CD4-positive, alpha-beta T cell treated with Interleukin-6 for 4 hours (primary cell): Measurements from ENCODE around the gene GMPR2.

ENCODE experiments used
- DNase-seq: peaks from one replicate; pipeline ENCODE4 v3.0.0-alpha.2; 2020; ENCODE audit warnings: mixed read lengths

GMPR2 gene

DNA sequence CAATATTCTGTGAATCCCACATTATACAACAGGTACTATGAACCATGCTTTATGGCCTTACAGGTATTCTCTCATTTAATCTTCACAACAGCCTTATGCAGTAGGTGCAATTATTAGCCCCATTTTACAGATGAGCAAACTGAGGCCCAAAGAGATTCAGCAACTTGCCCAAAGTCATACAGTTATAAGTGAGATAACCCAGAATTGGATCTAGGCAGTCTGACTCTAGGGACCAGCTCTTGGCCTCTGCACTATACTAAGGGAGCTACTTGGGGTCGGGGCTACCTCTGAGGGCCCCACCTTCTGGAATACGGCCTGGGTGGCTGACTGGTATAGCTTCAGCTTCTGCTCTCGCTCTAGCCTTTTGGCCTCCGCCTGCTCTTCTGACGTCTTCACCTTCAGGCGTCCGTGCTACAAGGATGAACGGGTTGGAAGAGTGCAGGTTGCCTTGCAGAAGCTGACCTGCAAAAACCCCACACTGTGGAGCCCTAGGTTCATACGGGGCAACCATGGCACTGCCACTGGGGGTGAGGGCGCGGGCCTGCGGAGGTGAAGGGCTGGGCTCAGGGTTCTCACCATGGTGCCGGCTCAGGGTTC lies 37.9 kb downstream of the GMPR2 start:
- DNase-seq, result no peak

DNA sequence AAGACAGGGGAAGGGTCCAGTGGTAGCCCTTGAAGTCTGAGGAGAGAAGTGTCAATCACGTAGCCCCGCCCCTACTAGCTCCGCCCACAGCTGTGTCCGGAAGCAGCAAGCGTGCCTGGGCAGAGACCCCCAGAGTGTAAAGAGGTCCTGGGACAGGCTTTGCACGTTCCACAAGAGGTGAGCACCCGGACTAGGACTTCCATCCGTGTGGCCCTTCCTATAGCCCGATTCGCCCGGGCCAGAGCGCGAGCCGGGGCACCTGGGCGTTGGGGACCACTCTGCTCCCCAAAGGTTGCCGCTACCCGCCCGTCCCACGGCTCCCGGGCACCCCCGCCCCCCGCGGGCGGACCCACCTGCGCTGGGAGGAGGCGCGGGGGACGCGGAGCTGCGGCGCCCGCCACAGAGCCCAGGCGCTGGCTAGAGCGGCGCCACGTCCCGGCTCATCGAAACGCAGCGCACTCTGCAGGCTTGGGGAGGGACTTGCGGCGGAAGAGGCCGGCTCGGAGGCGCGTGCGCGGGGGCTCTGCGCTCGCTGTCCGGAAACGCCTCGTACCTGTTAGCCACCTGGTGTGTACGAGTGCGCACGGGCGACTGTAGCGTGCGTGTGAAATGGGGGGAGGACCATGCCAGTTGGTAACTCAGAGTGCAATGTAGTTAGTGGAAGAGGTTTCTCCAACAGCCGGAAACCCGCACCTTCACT lies 38.6 kb downstream of the GMPR2 start, which contains the start of gene RABGGTA:
TSS of gene RABGGTA (minus strand) at position 464 of the 700 bp plus-strand sequence. CDS start 482 bp downstream, outside the sequence.
- DNase-seq, result peak; percentile 94

DNA sequence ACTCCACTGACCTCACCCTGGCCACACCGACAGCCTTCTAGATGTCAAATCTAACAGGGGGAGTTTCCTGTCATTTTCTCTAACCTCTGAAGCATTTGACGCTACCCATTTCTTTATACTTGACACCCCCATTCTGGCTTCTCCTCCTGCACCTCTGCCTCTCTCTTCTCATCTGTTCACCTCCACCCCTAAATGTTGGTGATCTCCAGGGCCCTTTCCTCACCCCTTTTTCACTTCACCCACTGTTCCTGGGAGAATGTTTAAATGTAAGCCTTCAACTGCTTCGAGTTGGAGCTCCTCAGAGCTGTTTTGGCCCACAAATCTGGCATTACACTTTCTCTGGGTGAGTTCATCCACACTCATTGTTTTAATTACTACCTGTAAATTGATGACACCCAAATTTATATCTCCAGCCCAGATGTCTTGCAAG lies 39.1 kb downstream of the GMPR2 start:
- DNase-seq, result no peak

DNA sequence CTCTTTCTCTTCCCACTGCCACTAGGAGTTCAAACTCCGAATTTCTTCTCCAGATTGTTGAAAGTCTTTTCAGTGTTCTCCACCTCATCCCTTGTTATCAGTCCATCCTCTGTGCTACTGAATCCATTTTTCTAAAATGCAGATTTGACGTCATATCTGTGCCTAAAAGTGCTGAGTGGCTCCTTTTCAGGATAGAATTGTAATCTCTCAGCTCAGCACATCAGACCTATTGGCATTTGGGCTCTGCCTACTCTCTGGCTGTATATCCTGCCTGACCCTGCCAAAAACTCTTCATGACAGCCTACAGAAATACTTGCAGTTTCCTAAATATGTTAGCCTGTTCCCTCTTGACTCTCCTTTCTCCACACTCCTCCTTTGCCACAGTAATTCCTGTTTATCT lies 39.7 kb downstream of the GMPR2 start:
- DNase-seq, result no peak

DNA sequence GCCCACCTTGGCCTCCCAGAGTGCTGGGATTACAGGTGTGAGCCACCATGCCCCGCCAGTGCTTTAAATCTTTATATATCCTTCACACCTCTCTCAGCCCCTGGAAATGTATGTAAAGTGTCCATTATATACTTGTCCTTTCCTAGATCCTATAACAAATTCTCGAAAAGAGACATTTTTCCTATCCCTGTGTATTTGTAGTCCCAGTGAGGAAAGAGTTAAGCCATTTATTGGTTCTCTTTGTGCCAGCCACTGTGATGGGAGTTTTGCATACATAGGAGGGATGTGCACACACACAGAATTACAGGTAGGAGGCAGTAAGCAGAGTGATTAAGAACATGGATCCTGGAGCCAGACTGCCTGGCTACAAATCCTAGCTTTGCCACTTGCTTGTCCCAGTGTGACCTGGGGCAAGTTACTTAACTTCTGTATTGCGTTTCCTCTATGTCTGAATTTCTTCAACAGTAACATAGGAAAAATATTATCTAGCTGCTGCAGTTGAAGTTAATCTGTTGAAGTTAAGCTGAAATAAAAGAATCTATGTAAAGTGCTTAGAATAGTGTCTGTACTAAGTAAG lies 40.8 kb downstream of the GMPR2 start:
- DNase-seq, result no peak

DNA sequence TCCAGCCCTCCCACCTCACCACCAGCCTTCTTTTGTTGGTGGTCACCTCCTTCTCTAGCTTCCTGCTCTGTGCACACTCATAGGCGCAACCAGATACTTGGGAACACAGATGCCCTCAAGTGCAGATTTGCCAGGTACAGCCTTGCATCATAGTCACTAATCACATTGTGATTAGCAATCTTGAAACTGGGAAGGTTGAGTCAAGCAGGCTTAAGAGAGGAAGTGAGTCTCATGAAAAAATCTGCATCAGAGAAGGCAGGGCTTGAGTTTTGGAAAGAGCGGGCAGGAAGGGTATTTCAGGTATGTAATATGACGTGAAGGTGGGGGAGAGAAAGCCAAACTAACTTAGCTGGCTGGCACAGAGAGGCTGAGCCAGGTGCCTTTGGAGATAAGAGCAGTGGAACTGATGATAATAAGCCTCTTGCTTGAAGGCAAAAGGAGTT lies 41.4 kb downstream of the GMPR2 start:
- peak; percentile 51 for DNase-seq

DNA sequence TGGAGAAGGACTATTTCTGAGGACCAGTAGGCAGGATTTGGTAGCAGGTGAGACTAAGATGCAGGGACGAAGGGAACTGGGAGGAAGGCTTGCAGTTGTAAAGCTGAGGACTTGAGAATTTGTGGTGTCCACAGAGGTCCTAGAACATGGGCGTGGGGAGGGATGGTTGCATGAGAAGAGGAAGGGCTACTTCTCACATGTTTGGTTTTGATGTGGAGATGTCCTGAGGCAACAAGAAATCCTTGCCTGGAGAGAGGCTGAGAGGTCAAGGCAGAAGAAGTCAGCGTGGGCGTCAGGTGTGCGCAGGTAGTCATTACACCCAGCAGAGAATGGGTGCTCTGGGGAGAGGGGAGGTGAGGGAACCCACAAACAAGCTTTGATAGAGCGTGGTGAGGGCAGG lies 44.3 kb downstream of the GMPR2 start:
- no peak for DNase-seq

DNA sequence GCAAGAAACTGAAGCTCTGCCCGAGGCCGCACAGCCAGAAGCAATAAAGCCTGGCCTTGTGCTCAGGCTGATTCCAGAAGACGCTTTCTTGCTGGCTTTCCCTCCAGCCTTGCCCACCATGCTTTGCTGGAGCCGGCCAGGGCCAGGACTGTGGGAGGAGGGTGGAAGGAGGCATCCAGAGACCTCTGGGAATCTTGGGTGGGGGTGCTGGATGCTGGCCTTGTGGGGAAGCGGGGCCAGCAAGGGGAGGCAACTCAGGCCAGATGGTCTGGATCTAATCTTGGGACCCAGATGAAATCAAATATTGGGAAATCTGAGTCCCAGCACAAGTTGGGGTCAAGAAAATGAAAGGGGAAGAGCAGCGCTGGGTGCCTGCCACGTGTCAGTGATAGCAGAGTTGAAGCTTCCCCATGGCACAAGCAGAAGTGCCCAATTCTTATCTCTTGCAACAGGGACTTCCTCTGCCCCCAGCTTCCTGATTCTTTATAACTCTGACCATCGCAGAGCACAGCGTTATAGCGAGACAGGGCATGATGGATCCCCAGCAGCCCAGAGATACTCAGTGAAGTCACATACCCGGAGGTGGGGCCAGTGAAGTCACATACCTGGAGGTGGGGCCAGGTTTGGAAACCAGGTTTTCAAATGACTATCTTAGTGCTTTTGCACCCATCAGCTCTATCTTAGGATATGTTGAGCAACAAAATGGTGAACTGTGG lies 45.0 kb downstream of the GMPR2 start:
- DNase-seq, result no peak

DNA sequence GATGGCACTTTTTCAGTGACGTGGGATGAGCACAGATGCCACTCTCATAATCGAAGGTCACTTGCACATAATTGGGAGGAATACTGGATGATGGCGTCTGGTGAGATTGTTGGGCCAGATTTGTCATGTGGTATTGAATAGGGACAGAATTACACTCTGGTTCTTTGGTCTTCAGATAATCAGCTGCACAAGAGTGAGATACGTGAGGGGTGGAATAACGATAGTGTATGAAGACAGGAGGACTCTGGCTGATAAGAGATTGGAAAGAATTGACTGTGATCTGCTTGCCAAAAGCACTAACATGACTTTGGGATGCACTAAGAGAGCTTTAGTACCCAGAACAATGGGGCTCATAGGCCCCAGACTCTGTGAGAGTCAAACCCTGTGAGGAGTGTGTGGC lies 45.7 kb downstream of the GMPR2 start:
- DNase-seq, result no peak

DNA sequence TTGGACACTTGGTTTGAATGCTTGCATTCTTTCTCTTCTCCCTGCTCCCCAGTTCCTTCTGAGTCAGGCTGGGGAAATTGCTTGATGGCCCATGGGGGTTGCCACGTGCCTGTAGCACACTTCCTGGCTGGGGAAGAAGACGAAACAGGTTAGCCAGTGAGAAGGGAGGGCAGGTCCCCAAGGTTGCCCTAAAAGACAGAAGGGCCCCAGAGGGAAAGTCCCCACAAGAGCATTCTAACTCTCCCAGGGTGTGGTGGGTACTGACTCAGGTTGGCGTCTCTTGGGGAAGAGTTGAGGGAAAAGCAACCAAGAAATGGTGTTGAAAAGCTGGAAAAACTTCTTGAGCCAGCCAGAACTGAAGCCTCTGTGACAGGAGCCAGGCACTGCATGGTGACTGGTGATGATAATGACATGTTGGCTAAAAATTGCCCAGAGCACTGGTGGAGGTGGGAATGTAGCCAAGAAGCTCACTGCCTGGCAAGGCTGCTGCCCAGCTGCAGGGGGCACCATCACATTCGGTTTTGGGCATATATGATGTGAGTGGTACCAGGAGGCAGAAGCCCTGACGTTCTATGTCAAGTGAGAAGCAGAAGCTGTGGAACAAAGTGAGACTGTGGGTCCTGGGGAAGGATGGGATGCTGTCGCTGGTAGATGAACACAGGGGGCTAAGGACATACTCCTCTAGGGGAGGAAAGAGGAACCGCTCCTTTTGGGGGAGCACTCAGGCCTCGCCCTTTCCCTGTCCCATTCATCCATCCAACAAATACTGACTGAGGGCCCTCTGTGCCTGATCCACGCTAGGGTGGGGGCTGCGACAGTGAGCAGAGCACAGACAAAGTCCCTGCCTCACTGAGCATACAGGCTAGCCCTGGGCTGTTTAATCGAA lies 46.8 kb downstream of the GMPR2 start:
- peak; percentile 49 for DNase-seq

DNA sequence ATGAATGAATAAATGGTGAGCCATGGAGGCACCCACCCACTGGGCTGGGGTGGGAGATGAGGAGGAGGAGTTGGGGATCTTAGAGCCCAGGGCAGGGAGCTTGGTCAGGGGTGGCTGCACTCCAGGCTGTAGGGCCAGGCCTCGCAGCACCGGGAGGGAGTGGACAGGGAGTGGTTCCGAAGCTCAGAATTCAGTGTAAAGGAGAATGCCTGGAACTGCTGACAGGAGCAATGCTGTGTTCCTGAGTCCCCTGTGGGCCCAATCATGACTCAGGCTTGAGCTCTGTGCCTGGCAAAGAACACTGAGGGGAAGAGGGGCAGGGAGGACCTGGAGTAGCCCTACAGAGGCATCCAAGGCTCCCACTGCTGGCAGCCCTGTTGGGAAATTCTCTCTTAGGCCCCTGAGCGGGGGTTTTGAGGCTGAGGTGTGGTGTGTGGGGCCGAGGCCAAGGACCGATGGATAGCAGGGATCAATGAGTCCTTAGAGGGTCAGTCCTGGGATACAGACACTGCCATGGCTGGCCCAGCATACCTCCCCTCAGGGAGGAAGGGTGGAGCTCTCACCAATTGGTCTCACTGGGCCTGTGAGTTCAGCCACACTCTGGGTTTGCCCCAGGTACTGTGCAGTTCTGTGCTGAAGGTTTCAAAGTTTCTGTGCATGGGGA lies 48.2 kb downstream of the GMPR2 start:
- DNase-seq, result no peak

DNA sequence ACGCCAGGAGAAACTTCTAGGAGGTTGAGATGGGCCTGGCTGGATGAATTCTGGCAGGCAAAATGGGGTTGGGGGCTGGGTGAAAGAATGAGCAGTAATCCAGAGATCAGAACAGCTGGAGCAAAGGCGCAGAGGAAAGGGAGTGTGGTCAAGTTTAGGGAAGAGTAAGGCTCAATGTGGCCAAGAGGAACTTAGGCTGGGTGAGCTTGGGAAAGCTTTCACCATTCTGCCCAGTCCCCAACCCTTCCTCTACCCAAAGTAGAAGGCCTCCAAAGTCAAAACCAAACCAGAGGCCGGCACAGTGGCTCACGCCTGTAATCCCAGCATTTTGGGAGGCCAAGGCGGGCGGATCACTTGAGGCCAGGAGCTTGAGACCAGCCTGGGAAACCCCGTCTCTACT lies 48.9 kb downstream of the GMPR2 start:
- DNase-seq, result no peak

DNA sequence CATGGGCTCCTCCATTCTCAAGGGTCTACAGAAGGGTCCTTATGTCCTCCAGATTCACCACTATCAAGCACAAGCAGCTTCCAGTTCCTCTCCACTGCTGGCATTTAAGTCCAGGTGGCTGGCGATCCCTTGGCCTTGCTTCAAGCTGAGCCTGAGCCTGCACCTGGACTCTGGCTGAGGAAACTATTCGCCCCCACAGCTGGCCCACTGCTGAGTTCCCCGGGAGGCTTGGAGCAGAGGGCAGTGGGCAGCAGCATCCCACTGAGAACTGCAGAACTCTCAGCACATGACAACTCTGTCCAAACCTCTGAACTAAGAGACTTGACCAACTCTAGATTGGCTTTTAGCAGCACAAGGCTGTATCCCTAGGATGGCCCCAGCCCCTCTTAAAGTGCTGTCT lies 50.0 kb downstream of the GMPR2 start:
- no peak for DNase-seq

DNA sequence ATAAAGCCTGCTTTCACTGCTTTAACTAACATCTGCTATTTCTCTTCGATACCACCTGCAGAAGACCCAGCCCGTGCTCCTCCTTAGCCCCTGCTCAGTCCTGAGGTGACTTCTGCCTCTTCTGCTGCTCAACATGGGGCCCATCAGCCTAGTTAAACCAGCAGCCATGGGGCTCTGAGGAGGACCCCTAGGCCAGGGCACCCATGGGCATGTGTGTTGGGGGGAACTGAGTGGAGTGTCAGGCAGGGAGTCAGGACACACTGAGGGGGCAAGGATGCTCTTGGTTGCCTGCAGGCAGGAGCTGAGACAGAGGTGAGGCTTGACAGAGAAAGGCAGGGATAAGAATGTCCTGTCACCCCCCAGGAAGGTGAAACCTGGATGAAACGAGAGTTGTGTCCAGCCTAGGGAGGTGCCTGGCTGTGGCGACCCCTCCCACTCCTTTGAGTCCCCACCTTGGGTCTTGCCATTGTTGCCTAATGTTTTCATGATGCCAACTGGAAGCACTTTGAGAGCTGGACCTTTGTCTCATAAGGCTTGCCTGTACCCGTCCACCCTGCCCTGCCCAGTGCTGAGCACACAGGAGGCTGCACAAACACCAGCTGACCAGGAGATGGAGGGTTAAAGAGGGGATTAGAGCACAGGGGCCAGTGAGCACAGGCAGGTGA lies 51.2 kb downstream of the GMPR2 start:
- no peak for DNase-seq

DNA sequence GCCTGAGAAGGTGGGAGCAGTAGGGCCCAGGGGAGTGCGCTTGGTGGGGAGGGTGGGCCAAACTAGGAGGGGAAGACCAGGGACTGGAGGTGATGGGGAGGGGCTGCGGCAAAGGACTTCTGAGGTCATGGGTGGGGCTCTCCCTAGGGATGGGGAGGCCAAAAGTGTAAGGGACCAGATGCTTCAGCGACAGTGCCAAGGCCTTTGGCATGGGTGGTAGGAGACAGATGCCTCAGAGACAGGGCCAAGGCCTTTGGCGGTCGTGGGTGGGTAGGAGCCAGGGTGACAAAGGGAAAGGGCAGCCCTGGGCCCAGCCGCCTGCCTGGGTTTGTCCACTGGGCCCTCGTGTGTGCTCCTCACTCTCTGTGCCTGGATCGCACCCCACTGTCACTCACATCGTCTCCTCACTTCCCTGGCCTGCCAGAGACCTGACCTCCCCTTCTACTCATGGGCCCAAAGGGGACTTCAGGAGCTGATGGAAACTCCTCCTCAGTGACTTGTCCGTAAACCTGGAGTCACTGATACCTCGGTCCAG lies 51.8 kb downstream of the GMPR2 start:
- no peak for DNase-seq

DNA sequence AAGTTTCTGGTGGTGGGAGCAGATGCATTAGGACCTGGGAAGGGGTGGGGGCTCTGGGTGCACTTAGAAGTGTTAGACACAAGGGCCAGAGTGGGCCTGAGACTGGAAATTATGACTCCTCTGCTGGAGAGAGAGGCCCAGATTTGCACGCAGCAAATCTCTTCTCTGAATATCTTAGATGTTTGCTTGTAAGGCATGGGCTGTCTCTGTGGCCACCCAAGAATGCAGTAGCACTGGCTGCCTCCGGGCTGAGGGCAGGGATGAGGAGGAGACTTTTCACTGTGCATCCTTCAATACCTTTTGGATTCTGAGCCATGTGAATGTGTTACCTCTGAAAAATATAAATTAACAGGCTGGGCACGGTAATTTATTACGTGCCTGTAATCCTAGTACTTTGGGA lies 52.6 kb downstream of the GMPR2 start:
- no peak for DNase-seq

DNA sequence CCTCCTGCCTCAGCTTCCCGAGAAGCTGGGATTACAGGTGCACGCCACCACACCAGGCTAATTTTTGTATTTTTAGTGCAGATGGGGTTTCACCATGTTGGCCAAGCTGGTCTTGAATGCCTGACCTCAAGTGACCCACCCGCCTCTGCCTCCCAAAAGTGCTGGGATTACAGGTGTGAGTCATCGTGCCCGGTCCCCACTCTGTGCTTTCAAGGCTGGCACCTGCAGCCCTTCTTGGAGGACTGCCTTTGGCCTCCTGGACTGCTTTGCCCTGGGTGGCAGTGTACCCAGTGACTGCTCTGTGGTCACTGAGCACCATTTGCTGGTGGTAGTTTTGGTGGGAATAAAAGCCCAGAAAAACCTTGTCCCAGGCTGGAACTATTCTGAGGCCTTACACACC lies 54.3 kb downstream of the GMPR2 start:
- no peak for DNase-seq
